Tibial nerve (tissue), 4 donors: Measurements from ENCODE around the gene ESRRB. TPM values are rescaled to one million over a fixed set of nuclear protein-coding genes. Genes with fewer than 3 reads are reported as not detected.

ENCODE experiments used
- DNase-seq, 2 donors: peaks; one replicate each; pipeline ENCODE4 v3.0.0-alpha.2; 2019; ENCODE audit warnings: low spot score in 2 of 2
- H3K27ac ChIP-seq, 4 donors: fragments of 200-600 bp; sonication (generic) in 3 of 4; one replicate each; pipeline ENCODE4 v1.5.1; 2017 to 2019; ENCODE audit warnings: mild to moderate bottlenecking in 1 of 4
- H3K27me3 ChIP-seq, 2 donors: fragments of 200-600 bp; sonication (generic) in 1 of 2; one replicate each; pipeline versions ENCODE4 v1.5.1 to v1.6.0; 2017 to 2019
- H3K36me3 ChIP-seq, 3 donors: fragments of 200-600 bp; sonication (generic); one replicate each; pipeline ENCODE4 v1.5.1; 2018 to 2019
- H3K4me1 ChIP-seq, 4 donors: fragments of 200-600 bp; sonication (generic) in 3 of 4; one replicate each; pipeline ENCODE4 v1.5.1; 2017 to 2019
- H3K4me3 ChIP-seq, 4 donors: fragments of 200-600 bp; sonication (generic) in 3 of 4; one replicate each; pipeline ENCODE4 v1.5.1; 2017 to 2019; ENCODE audit warnings: mild to moderate bottlenecking in 1 of 4, moderate library complexity in 1 of 4
- H3K9me3 ChIP-seq, 4 donors: fragments of 200-600 bp; sonication (generic) in 3 of 4; one replicate each; pipeline ENCODE4 v1.5.1; 2017 to 2019
- EP300 ChIP-seq, 2 donors: sonication (generic); formaldehyde crosslinking; IDR thresholded peaks; one replicate each; pipeline ENCODE4 v1.6.1; 2017; ENCODE audit warnings: antibody characterized with exemption in 2 of 2, mild to moderate bottlenecking in 1 of 2
- POLR2A ChIP-seq, 2 donors: fragments of 450-650 bp; IDR thresholded peaks; one replicate each; pipeline ENCODE4 v1.6.1; 2017; ENCODE audit warnings: antibody characterized with exemption in 2 of 2, mild to moderate bottlenecking in 2 of 2, moderate library complexity in 2 of 2
- WGBS, 2 donors: methylation state at CpG; one replicate each; pipeline ENCODE4 v1.1.5; 2018; 5-methylcytosine and 5-hydroxymethylcytosine counted together
- total RNA-seq, 4 donors: library from RNA; depleted of rRNA; stranded (reverse); fragments of >200 nt; gene quantifications; one replicate each; pipeline ENCODE4 v1.1.0, GENCODE V29; 2016
- TF ChIP-seq, protein P1 (sequence below), 5 experiments: fragments of 200-600 bp in 3 of 5; fragments of 450-650 bp in 2 of 5; sonication (generic) in 3 of 5; IDR thresholded peaks; one replicate each; pipeline ENCODE4 v1.5.1; 2016 to 2019; ENCODE audit warnings: antibody characterized with exemption in 5 of 5, mild to moderate bottlenecking in 3 of 5, moderate library complexity in 2 of 5

The ESRRB gene
- total RNA-seq, 4 donors from 2014 or later: 0.87 to 1.5 TPM; not detected in 2

DNA sequence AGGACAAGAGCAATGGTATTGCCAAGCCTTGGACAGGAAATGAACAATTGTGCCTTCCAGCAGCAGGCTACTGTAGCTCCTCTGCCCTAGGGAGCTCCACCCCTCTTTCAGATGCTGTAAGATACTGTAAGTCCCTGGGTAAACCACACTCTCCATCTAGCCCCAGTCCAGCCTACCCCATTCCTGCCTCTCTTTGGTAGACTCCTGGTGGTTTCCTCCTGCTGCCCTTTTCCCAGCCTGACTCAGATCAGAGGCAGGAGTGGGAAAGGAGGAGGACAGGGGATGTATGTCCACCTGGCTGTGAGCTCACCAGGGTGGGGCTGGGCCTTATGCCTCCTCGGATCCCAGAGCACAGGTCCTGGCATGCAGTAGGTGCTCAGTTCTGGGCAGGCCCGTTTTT, 174.6 kb downstream of the ESRRB start:
- no peaks in the 10 kb centered on the region for H3K27me3 ChIP-seq
- TF ChIP-seq EP300 (IDR thresholded peaks at IDR 0.05) (no peak), POLR2A (IDR thresholded peaks at IDR 0.05) (no peak)
- TF ChIP-seq, protein P1, sequence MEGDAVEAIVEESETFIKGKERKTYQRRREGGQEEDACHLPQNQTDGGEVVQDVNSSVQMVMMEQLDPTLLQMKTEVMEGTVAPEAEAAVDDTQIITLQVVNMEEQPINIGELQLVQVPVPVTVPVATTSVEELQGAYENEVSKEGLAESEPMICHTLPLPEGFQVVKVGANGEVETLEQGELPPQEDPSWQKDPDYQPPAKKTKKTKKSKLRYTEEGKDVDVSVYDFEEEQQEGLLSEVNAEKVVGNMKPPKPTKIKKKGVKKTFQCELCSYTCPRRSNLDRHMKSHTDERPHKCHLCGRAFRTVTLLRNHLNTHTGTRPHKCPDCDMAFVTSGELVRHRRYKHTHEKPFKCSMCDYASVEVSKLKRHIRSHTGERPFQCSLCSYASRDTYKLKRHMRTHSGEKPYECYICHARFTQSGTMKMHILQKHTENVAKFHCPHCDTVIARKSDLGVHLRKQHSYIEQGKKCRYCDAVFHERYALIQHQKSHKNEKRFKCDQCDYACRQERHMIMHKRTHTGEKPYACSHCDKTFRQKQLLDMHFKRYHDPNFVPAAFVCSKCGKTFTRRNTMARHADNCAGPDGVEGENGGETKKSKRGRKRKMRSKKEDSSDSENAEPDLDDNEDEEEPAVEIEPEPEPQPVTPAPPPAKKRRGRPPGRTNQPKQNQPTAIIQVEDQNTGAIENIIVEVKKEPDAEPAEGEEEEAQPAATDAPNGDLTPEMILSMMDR (IDR thresholded peaks at IDR 0.05): no peak
- H3K4me3 ChIP-seq: no peak overlapping the region
- DNase-seq: no peak
- H3K27ac ChIP-seq: no peak overlapping the region
- no peaks in the 10 kb centered on the region for H3K9me3 ChIP-seq
- WGBS, 2 donors: 74 to 77% methylated on average over 2 of the region's 2 CpGs
- H3K4me1 ChIP-seq: no peaks in the 10 kb centered on the region
- no peaks in the 10 kb centered on the region for H3K36me3 ChIP-seq

DNA sequence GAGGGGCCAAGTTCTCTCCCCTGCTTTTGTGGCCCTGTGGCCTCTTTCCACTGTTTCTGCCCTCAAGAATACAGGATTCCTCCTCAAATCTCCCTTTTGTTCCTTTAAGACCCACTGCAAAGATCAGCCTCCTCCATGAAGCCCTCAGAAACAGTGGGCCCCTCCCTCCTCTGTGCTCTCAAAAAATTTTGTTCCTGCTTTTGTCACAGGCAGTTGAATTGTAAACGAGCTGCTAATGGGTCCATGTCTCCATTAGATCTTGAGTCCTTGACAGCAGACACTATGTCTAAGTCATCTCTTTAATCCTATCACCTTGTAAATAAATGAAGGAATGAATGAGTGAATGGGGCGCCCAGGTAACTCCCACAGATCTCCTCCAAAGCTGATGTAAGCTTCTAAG, 175.2 kb downstream of the ESRRB start:
- no peak for DNase-seq
- WGBS, 2 donors: 69 to 78% methylated on average over 2 of the region's 2 CpGs
- no peak overlapping the region for H3K27ac ChIP-seq
- H3K9me3 ChIP-seq: no peaks in the 10 kb centered on the region
- H3K4me1 ChIP-seq: no peaks in the 10 kb centered on the region
- TF ChIP-seq, protein P1 (IDR thresholded peaks at IDR 0.05): no peak
- TF ChIP-seq POLR2A (IDR thresholded peaks at IDR 0.05): no peak
- TF ChIP-seq EP300 (IDR thresholded peaks at IDR 0.05): no peak
- H3K27me3 ChIP-seq: no peaks in the 10 kb centered on the region
- no peak overlapping the region for H3K4me3 ChIP-seq
- H3K36me3 ChIP-seq: no peaks in the 10 kb centered on the region

Other genes starting within 250 kb of the ESRRB start
- gene GPATCH2L, start 224.2 kb upstream of the ESRRB start, total RNA-seq: 10 to 100 TPM; 56.1 to 76.8 (median 71.7) TPM